HepG2 (cell line): ENCODE data around the gene HES7. TPM values are rescaled to one million over a fixed set of nuclear protein-coding genes. Genes with fewer than 3 reads are reported as not detected.

Experiments
- AGO2 ChIP-seq: fragments of 200-400 bp; formaldehyde crosslinking; optimal IDR thresholded peaks from 2 replicates; pipeline ENCODE3; 2017; ENCODE audit warnings: mild to moderate bottlenecking, low read depth, low read length, moderate library complexity
- ATF7-NPFF ChIP-seq: sonication (generic); formaldehyde crosslinking; IDR thresholded peaks from 2 replicates; pipeline ENCODE4 v1.8.1; 2023; ENCODE audit warnings: mild to moderate bottlenecking, low read depth, missing genetic modification reagents, moderate library complexity
- GFI1 ChIP-seq: sonication (generic); formaldehyde crosslinking; IDR thresholded peaks from 2 replicates; pipeline ENCODE4 v1.5.0; 2020; ENCODE audit warnings: missing genetic modification reagents, mild to moderate bottlenecking, borderline replicate concordance
- HOXA7 ChIP-seq: sonication (generic); formaldehyde crosslinking; IDR thresholded peaks from 2 replicates; pipeline ENCODE4 v1.8.1; 2022; ENCODE audit warnings: mild to moderate bottlenecking, missing genetic modification reagents, moderate library complexity
- MAZ ChIP-seq, 2 experiments: sonication (generic) in 1 of 2; formaldehyde crosslinking in 1 of 2; IDR thresholded peaks; 2 replicates each; pipeline versions ENCODE4 v1.5.0 to v1.6.1; 2012 to 2020; ENCODE audit warnings: low read depth in 2 of 2, mild to moderate bottlenecking in 2 of 2, borderline replicate concordance in 1 of 2, improper control_type of control experiment in 1 of 2, low read length in 1 of 2, missing genetic modification reagents in 1 of 2, moderate library complexity in 1 of 2
- PCBP1 ChIP-seq: fragments of 200-400 bp; formaldehyde crosslinking; IDR thresholded peaks from 2 replicates; pipeline ENCODE4 v1.6.1; 2017; ENCODE audit warnings: mild to moderate bottlenecking, low read depth, low read length, borderline replicate concordance
- PCBP2 ChIP-seq: fragments of 200-400 bp; formaldehyde crosslinking; optimal IDR thresholded peaks from 2 replicates; pipeline ENCODE3; 2018; ENCODE audit warnings: low read length, low read depth; ENCODE audit not compliant: poor library complexity, severe bottlenecking
- SETDB1 ChIP-seq: sonication (generic); formaldehyde crosslinking; IDR thresholded peaks from 2 replicates; pipeline ENCODE4 v1.5.1; 2020; ENCODE audit warnings: missing genetic modification reagents, mild to moderate bottlenecking, borderline replicate concordance
- SOX5 ChIP-seq: IDR thresholded peaks from 2 replicates; pipeline ENCODE4 v1.6.1; 2016; ENCODE audit warnings: borderline replicate concordance
- SRY ChIP-seq: sonication (generic); formaldehyde crosslinking; IDR thresholded peaks from 2 replicates; pipeline ENCODE4 v1.8.0; 2022; ENCODE audit warnings: mild to moderate bottlenecking, missing genetic modification reagents
- U2AF2 ChIP-seq: fragments of 200-400 bp; formaldehyde crosslinking; IDR thresholded peaks from 2 replicates; pipeline ENCODE4 v1.6.1; 2017; ENCODE audit warnings: low read depth, mild to moderate bottlenecking, low read length
- ZKSCAN1 ChIP-seq: fragments of 150-350 bp; IDR thresholded peaks from 2 replicates; pipeline ENCODE4 v1.6.1; 2014; ENCODE audit warnings: low read length
- ZNF138 ChIP-seq: sonication (generic); formaldehyde crosslinking; IDR thresholded peaks from 2 replicates; pipeline ENCODE4 v1.5.0; 2020; ENCODE audit warnings: mild to moderate bottlenecking, low read depth, missing genetic modification reagents
- ZNF629 ChIP-seq: sonication (generic); formaldehyde crosslinking; conservative IDR thresholded peaks from 2 replicates; pipeline ENCODE4 v1.5.0; 2020; ENCODE audit warnings: missing genetic modification reagents
- ZNF781 ChIP-seq: sonication (generic); formaldehyde crosslinking; IDR thresholded peaks from 2 replicates; pipeline ENCODE4 v1.5.1; 2020; ENCODE audit warnings: borderline replicate concordance, mild to moderate bottlenecking, missing genetic modification reagents; ENCODE audit errors: not compliant biosample characterization
- ZNF850 ChIP-seq: sonication (generic); formaldehyde crosslinking; conservative IDR thresholded peaks from 2 replicates; pipeline ENCODE4 v1.9.0; 2021; ENCODE audit warnings: mild to moderate bottlenecking, missing genetic modification reagents
- ZSCAN21 ChIP-seq: sonication (generic); formaldehyde crosslinking; IDR thresholded peaks from 2 replicates; pipeline ENCODE4 v1.8.0; 2022; ENCODE audit warnings: mild to moderate bottlenecking, missing genetic modification reagents, moderate library complexity, borderline replicate concordance
- polyA plus RNA-seq, 8 experiments: library from polyadenylated mRNA; depleted of rRNA in 3 of 8; stranded (reverse) in 7 of 8; unstranded in 1 of 8; fragments of >200 nt; fragmentation: Illumina TruSeq in 4 of 8; extraction: Trizol in 4 of 8; gene quantifications; 2 replicates each; pipeline versions ENCODE4 v1.2.1 to v1.2.3, GENCODE V29; 2011 to 2016; ENCODE audit warnings: low read depth in 4 of 8, missing spikeins in 1 of 8, mixed read lengths in 1 of 8; ENCODE audit not compliant: insufficient read depth in 1 of 8
- total RNA-seq, 5 experiments: library from RNA; depleted of rRNA; stranded (reverse); fragments of >200 nt; fragmentation: Illumina TruSeq; extraction: Trizol; gene quantifications; 2 replicates each; pipeline ENCODE4 v1.2.3, GENCODE V29; 2016; ENCODE audit warnings: low read depth in 1 of 5
- TF ChIP-seq, protein P1 (sequence below): sonication (generic); formaldehyde crosslinking; IDR thresholded peaks from 2 replicates; pipeline ENCODE4 v1.4.0; 2020; ENCODE audit warnings: missing genetic modification reagents, borderline replicate concordance
- TF ChIP-seq, protein P2 (sequence below): sonication (generic); formaldehyde crosslinking; IDR thresholded peaks from 2 replicates; pipeline ENCODE4 v1.4.0; 2020; ENCODE audit warnings: missing genetic modification reagents, borderline replicate concordance
- TF ChIP-seq, protein P3 (sequence below): sonication (generic); formaldehyde crosslinking; IDR thresholded peaks from 2 replicates; pipeline ENCODE4 v1.4.0; 2020; ENCODE audit warnings: missing genetic modification reagents

The HES7 gene
- total and polyA plus RNA-seq, 2 of the 13 experiments (the other 11 are each of a cell fraction or from before 2014, with no cell fraction given) = not detected

DNA sequence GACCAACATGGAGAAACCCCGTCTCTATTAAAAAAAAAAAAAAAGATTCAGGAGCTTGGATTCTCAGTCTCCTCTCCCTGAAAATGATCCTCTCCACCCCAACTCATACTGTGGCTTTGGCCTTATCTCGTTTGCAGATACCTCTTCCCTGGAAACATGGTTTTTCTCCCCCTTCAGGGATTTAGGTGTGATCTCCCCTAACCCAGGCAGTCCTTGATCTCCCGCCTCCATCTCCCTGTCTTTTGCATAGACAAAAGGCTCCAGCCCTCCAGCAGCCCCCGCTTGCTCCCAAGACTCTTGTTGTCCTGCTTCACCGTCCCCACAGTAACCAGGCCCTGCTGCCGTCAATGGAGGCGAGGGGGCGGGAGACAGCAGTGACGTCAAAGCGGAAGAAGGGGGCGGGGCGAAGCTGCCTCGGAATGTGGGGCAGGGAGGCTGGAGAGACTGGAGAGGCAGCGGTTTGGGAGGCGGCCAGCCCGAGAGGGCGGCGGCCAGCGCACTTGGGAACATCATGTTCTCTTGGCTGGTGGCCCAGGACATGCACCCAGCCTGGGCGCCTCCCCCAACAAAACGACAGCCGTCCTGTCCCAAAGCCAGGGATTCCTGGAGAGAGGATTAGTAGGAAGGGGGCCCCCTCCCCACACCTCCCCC is 30.2 kb upstream of the HES7 start (continued):
- TF ChIP-seq PCBP2 (no peak), ZKSCAN1 (no peak), ZNF138 (no peak), MAZ (IDR thresholded peaks at IDR 0.05; ENCODE audit: borderline replicate concordance, low read depth, low read length) (peak; percentile 80; the same call in 1 of the 2 replicates), MAZ (CRISPR knock-in tag; IDR thresholded peaks at IDR 0.05; ENCODE audit: low read depth) (peak; percentile 28; the same call in 1 of the 2 replicates), SRY (CRISPR knock-in tag) (no peak), ZNF850 (CRISPR knock-in tag) (no peak), ZSCAN21 (0 out of 2 replicates have a peak, but pooled peaks have one; percentile 14), PCBP1 (0 out of 2 replicates have a peak, but pooled peaks have one; percentile 50), HOXA7 (no peak), U2AF2 (no peak), ZNF781 (CRISPR knock-in tag) (no peak), ZNF629 (CRISPR knock-in tag) (no peak), SOX5 (CRISPR knock-in tag) (peak; percentile 13; the same call in 1 of the 2 replicates), AGO2 (no peak), SETDB1 (CRISPR knock-in tag) (no peak), GFI1 (no peak), ATF7-NPFF (CRISPR knock-in tag) (no peak)
- TF ChIP-seq, protein P1, sequence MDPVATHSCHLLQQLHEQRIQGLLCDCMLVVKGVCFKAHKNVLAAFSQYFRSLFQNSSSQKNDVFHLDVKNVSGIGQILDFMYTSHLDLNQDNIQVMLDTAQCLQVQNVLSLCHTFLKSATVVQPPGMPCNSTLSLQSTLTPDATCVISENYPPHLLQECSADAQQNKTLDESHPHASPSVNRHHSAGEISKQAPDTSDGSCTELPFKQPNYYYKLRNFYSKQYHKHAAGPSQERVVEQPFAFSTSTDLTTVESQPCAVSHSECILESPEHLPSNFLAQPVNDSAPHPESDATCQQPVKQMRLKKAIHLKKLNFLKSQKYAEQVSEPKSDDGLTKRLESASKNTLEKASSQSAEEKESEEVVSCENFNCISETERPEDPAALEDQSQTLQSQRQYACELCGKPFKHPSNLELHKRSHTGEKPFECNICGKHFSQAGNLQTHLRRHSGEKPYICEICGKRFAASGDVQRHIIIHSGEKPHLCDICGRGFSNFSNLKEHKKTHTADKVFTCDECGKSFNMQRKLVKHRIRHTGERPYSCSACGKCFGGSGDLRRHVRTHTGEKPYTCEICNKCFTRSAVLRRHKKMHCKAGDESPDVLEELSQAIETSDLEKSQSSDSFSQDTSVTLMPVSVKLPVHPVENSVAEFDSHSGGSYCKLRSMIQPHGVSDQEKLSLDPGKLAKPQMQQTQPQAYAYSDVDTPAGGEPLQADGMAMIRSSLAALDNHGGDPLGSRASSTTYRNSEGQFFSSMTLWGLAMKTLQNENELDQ (CRISPR knock-in tag) = no peak
- TF ChIP-seq, protein P2, sequence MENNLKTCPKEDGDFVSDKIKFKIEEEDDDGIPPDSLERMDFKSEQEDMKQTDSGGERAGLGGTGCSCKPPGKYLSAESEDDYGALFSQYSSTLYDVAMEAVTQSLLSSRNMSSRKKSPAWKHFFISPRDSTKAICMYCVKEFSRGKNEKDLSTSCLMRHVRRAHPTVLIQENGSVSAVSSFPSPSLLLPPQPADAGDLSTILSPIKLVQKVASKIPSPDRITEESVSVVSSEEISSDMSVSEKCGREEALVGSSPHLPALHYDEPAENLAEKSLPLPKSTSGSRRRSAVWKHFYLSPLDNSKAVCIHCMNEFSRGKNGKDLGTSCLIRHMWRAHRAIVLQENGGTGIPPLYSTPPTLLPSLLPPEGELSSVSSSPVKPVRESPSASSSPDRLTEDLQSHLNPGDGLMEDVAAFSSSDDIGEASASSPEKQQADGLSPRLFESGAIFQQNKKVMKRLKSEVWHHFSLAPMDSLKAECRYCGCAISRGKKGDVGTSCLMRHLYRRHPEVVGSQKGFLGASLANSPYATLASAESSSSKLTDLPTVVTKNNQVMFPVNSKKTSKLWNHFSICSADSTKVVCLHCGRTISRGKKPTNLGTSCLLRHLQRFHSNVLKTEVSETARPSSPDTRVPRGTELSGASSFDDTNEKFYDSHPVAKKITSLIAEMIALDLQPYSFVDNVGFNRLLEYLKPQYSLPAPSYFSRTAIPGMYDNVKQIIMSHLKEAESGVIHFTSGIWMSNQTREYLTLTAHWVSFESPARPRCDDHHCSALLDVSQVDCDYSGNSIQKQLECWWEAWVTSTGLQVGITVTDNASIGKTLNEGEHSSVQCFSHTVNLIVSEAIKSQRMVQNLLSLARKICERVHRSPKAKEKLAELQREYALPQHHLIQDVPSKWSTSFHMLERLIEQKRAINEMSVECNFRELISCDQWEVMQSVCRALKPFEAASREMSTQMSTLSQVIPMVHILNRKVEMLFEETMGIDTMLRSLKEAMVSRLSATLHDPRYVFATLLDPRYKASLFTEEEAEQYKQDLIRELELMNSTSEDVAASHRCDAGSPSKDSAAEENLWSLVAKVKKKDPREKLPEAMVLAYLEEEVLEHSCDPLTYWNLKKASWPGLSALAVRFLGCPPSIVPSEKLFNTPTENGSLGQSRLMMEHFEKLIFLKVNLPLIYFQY (CRISPR knock-in tag) = no peak
- TF ChIP-seq, protein P3, sequence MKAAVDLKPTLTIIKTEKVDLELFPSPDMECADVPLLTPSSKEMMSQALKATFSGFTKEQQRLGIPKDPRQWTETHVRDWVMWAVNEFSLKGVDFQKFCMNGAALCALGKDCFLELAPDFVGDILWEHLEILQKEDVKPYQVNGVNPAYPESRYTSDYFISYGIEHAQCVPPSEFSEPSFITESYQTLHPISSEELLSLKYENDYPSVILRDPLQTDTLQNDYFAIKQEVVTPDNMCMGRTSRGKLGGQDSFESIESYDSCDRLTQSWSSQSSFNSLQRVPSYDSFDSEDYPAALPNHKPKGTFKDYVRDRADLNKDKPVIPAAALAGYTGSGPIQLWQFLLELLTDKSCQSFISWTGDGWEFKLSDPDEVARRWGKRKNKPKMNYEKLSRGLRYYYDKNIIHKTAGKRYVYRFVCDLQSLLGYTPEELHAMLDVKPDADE (CRISPR knock-in tag) = no peak
